Astrocyte of the spinal cord (primary cell): ENCODE measurements around the gene ROBO2.

Source experiments
- DNase-seq: peaks from one replicate; pipeline ENCODE4 v3.0.0; 2011; ENCODE audit warnings: low read depth, low spot score
- H3K4me3 ChIP-seq: 2 replicates; pipeline ENCODE4 v1.5.1; 2011; ENCODE audit warnings: low read depth, mild to moderate bottlenecking, low read length, moderate library complexity
- in situ Hi-C: cut with HindIII; loops from 2 replicates; pipeline ENCODE4 v1.10.0; 2017; ENCODE audit warnings: low sequenced_read_pairs
- TF ChIP-seq, protein P1 (sequence below): IDR thresholded peaks from 2 replicates; pipeline ENCODE4 v1.5.1; 2012; ENCODE audit warnings: low read depth, mild to moderate bottlenecking, low read length, inconsistent platforms

The ROBO2 gene

DNA sequence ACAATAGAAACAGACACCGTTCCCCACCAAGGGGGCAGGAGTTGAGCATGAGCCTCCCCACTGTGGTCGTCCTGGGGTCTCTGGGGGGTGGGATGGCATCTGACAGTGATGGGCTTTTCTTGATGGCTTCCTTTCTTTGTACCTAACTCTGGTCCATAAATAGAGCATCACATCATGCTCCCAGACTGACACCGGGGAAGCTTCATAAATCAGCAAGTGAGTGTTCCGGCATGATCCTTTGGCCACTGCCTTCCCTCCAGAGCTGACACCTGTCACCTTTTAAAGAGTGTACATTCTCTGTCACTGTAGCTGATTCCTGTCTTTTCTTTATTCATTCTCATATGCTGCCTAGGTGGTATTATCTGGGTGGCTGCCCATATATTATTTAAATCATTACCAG lies 129.9 kb downstream of the ROBO2 start:
- in situ Hi-C loops, result no loop called here
- TF ChIP-seq, protein P1, sequence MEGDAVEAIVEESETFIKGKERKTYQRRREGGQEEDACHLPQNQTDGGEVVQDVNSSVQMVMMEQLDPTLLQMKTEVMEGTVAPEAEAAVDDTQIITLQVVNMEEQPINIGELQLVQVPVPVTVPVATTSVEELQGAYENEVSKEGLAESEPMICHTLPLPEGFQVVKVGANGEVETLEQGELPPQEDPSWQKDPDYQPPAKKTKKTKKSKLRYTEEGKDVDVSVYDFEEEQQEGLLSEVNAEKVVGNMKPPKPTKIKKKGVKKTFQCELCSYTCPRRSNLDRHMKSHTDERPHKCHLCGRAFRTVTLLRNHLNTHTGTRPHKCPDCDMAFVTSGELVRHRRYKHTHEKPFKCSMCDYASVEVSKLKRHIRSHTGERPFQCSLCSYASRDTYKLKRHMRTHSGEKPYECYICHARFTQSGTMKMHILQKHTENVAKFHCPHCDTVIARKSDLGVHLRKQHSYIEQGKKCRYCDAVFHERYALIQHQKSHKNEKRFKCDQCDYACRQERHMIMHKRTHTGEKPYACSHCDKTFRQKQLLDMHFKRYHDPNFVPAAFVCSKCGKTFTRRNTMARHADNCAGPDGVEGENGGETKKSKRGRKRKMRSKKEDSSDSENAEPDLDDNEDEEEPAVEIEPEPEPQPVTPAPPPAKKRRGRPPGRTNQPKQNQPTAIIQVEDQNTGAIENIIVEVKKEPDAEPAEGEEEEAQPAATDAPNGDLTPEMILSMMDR, result no peak
- DNase-seq, result no peak
- H3K4me3 ChIP-seq, result no peak overlapping the region

DNA sequence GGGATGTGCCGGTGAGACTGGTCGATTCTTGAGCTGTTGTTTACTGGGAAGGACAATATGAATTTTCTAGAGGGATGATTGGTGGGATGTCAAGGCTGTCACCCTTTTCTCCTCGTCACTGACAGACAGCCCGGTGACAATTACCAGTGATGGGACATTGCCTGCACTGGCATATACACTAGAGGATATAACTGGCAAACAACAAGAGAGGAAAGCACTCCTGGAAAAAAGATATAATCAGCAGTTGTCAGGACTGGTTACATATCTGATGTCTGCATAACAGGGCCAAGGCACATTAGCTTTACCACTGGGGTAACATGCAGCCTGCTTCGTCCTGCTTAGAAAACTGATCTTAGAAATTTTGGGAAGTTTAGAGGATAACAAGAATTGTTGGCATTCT lies 131.1 kb downstream of the ROBO2 start:
- H3K4me3 ChIP-seq, result no peak overlapping the region
- no peak for DNase-seq
- TF ChIP-seq, protein P1, result no peak
- in situ Hi-C loops, result no loop called here

DNA sequence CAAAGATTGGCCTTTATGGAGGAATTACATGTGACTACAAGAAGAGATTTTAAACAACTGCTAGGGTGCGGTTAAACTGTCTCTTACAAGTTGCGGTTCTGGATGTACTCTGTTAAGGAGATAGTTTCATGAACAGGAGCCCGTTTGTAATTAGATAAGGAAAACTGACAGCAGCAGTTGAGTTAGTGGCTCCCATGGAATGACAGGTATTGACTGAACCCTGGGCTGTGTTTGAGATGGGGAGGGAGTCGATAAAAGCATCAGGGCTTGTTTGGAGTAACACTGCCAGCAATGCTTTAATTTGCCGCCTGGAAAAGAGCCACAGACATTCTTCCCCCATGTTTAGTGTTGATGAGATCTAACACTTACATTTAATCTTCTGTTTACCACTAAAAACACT lies 139.9 kb downstream of the ROBO2 start:
- in situ Hi-C loops, result no loop called here
- H3K4me3 ChIP-seq, result no peak overlapping the region
- TF ChIP-seq, protein P1, result no peak
- no peak for DNase-seq

DNA sequence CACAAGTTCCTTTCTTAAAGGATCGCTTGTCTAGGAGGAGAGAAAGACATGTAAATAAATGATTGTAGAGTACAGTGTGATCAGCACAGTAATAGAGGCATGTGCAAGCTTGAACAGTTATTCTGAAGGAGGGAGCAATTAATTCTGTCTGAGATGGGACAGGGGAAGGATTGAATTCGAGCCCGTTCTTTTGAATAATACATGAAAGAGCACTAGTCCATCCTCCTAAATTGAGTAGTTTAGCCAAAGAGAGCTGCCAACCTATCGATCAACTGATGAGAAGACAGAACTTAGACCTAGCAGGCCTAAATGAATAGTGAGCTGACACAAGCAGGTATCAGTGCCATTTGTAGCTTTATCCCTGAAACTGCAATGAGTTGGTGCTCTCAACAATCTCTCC lies 142.4 kb downstream of the ROBO2 start:
- H3K4me3 ChIP-seq, result no peak overlapping the region
- TF ChIP-seq, protein P1, result no peak
- in situ Hi-C loops, result no loop called here
- no peak for DNase-seq

DNA sequence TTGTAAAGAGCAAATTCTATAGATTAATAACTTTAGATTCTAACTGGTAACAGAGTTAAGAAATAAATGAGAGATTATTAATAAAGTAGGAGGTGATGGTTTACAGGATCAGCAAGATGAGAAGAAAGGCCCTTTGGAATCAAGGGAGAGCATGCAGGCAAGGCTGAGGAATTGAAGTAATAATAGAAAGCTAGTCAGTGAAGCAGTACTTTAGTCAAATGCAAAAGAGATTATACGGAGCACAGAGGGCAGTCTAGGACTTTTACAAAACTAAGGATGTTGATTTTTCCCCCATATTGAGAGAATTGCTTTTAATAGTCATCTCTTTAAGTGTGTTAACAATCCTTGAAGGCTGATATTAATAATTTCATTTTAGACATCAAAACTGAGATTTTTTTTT lies 146.4 kb downstream of the ROBO2 start:
- DNase-seq, result no peak
- H3K4me3 ChIP-seq, result no peak overlapping the region
- in situ Hi-C loops, result no loop called here
- TF ChIP-seq, protein P1, result no peak

DNA sequence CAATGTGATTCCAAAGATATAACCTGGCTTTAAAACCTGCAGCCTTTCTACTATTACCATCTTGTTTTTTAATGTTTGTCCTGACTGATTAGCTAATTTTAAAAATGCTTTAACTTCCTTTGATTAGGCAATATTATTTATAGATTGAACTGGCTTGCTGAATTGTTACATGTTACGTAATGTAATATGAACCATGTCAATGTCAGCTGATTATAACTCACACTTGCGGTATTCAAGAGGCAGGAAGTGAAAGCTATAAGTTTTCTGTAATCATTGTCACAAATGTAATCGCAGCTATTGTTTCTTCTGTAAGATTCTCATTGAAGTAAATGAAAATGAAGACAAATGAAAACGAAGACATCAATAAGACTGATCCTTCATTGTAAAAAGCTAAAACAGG lies 146.8 kb downstream of the ROBO2 start:
- DNase-seq, result peak; percentile 7
- in situ Hi-C loops, result no loop called here
- TF ChIP-seq, protein P1, result no peak
- H3K4me3 ChIP-seq, result no peak overlapping the region

DNA sequence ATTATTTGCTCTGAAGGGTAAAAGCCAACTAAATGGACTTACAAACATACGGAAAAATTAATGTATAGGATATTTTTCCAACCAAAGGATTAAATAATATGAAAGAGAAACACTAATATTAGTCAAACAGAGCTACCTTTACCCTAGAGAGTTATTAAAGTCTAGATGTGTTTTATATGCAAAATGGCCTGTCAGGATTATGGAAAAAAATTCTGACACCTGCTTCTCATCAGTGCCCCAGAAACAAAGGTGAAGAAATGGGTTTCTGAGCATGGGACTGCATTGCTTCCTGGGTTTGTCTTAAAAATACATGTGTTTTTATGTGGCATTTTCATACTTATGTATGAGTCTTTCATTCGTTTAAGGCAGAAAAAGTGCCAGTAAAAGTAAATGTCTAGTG lies 148.3 kb downstream of the ROBO2 start:
- TF ChIP-seq, protein P1, result no peak
- H3K4me3 ChIP-seq, result no peak overlapping the region
- no peak for DNase-seq
- in situ Hi-C loops, result no loop called here
